Measurements from ENCODE around the gene TENT5C.

GRCh38 chr1:117675907-117676430 is 70.1 kb downstream of the TENT5C start:
- TF ChIP-seq CTCF (IDR thresholded peaks at IDR 0.05) = no peak
- no peak for TF ChIP-seq POLR2A (IDR thresholded peaks at IDR 0.05)
